Embryonic facial prominence (tissue), 1 donor: Measurements from ENCODE around the gene CFAP251.

Experiments used
- DNase-seq: peaks from one replicate; pipeline ENCODE4 v3.0.0-alpha.2; 2016; ENCODE audit errors: extremely low spot score

The CFAP251 gene

GRCh38 chr12:122051231-122051876 lies 133.0 kb downstream of the CFAP251 start:
- no peak for DNase-seq

GRCh38 chr12:122052285-122052684 lies 133.9 kb downstream of the CFAP251 start:
- DNase-seq = no peak
